Daoy (cell line): Measurements from ENCODE around the gene TFF2. TPM values are rescaled to one million over a fixed set of nuclear protein-coding genes. Genes with fewer than 3 reads are reported as not detected.

Experiments used
- DNase-seq: peaks from one replicate; pipeline ENCODE4 v3.0.0-alpha.2; 2015; ENCODE audit warnings: low read depth
- total RNA-seq: library from RNA; depleted of rRNA; stranded (reverse); fragments of >200 nt; shearing (Covaris generic); gene quantifications from 2 replicates; pipeline ENCODE4 v1.2.3, GENCODE V29; 2014; rRNA removed

Gene TFF2
- total RNA-seq, 1 experiment from 2014 or later: not detected

DNA sequence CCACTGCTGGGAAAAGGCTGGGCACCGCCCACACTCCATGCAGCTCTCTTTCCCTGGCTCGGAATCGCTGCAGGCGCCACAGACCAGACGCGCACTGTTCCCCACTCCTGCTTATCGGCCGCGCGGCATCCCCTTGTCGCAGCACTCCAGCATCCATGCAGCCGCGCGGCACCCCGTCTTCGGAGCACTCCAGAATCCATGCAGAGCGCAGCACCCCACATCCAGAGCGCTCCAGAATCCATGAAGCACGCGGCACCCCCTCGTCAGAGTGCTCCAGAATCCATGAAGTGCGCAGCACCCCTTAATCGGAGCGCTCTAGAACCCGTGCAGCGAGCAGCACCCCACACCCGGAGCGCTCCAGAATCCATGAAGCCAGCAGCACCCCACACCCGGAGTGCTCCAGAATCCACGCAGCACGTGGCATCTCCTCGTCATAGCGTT lies 45.1 kb downstream of the TFF2 start:
- no peak for DNase-seq

DNA sequence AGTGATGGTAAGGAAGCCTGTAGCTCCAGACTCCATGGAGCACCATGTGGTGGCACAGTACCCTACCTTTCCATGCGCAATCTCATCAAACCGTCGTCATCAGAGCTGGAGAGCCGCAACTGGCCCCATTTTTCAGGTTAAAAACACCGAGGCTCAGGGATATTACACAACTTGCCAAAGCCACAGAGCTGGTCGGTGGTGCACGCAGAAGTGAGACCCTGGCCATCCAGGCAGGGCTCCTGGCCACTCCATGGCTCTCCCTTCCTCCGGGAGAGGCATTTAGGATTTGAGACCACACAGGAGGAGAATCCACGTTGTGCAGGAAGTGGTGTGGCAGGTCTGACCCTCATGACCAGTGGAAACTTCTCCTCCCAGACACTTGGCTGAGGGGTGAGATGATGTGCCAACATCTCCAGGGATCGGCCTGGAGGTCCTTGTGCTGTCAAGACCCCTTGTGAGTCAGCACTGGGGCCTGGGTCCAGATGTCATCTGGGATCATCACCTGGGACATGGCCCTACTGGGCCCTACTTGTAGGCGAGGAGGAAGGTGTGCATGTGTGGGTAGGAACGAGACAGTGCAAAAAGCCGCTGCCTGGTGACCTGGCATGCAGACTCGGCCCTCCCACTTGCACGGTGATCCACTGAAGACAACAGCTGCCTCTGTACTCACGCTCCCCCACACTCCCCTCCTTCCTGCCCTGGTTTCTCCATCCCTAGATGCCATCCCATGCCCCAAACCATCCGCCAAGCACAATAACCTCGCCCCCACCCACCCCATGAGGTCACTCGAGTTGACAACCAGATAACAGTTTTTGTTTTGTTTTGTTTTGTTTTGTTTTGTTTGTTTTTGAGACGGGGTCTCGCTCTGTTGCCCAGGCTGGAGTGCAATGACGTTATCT lies 46.0 kb downstream of the TFF2 start:
- DNase-seq: no peak

DNA sequence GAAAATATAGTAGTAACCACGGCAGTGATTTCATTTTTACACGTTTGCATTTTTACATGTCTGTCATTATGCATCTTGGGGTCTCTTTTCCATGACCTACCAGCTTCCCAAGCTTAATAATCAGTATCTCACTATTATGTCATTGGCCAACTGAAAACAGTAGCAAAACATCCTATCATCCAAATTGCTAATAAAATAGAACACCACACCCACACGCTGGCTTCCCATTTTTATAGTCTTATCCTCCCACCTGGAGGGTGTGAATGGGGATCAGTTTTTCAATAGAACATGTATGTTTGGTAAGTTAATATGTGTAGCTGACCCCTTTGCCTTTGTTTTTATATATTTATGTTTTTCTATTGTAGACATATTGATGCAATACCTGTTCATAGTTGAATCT lies 47.4 kb downstream of the TFF2 start:
- no peak for DNase-seq

DNA sequence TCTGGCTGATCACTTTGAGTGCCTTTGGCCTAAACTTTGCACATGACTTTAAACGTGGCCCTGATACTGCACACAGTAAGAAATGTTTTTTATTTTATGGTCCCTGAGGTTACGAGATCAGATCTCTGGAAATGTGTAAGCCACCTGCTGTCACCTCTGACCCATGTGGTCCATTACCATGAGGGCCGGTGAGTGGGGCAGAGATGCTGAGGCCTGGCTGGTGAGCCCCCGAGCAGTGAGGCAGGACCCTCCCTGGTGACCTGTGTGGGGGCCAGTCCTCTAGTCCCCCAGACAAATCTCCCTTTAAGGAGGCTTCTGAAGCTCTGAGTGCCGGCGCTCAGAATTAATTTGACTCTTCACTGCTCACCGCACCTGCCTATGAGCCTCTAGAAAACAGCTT lies 48.0 kb downstream of the TFF2 start:
- no peak for DNase-seq

DNA sequence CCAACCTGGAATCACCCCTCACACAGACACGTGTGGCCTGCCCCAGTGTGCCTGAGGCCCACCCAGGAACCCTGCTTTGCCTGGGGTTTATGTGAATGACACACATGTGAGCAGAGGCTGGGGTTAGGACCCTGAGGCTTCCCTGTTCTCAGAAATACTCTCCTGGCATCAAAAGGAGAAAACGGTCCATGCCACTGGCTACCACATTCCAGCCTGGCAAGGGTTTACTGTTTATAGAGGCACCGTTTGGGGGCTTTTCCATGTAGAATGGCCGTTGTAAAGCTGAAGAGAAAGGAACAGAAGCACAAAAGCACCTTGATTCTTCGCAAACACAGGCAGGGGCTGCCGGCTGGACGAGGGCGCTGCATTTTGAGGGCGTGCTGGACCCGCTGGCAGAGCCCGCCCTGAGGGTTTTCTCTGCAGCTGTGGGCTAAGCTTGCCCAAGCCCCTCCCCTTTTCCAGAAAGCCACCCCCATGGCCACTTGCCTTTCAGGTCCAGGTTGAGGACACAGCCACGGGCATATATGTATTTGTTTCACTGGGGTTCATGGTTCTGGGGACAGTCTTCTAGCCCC lies 48.6 kb downstream of the TFF2 start:
- DNase-seq: no peak

DNA sequence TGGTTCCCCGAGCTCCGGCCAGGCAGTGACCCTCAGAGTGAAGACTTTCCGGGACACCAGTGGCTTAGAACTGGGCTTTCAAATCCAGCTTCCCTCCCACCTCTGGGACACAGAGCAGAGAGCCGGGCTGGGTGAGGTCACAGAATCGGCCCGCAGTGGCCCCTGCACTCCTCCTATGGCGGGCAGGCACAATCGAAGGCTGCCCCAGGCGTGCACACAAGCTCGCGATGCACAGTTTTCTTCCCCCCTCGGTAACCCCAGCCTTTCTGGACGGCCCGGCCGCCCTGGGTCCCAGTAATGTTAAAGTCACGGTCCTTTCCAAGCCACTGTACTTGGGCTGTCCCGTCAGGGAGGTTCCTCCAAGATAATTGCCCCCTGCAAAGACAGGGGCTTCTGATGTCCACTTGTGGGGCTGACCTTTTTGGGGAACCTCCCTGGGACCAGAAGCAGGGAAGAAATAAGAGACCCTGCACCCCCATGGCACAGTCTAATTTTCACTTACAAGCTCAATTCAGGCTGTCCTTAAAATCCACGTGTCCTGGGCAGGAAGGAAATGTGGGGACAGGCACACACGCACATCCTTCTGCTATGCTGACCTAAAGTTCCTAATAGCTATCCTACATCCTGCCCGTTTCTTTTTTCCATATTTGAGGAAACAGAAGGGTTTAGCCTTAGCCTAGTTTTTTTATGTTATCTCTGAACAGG lies 49.3 kb downstream of the TFF2 start:
- no peak for DNase-seq

DNA sequence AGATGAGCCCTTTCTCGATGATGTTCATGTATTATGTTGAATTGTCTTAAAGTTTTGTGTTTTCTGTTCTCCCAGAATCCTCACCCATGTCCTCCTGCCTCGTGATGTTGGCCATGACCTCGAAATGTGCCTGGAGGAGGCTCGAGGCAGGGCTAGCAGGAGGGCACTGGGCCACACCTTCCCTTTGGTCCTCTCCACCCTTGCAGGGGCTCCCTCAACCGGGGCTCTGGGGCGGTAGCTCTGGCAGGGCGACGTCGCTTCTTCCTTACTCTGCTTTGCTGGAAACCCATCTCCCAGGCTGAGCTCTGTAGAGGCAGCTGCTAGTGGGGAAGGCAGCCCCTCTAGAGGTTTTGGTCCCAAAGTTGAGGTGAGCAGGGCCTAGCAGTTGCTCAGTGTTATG lies 49.8 kb downstream of the TFF2 start:
- DNase-seq: no peak

DNA sequence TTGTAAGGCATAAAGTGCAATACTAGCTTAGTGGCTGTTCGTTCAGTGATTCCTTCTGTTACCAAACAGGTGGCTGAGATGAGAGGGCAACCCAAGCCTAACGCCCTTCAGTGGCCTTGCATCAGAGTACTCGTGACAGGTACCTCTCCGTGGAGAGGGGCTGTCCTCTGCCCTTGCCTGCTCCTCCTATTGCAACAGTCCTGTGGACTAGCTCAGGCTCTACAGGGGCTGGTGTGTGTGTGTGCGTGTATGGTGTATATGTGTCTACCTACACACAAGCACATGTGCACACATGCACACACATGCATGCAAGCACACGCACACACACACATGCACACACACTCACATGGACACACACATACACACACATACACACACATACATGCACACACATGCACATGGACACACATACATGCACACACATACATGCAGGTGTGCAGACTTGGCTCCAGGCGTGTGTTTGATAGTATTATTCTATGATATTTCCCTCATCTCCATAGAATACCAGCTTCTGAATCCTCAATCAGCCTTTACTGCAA lies 50.7 kb downstream of the TFF2 start:
- DNase-seq: no peak

DNA sequence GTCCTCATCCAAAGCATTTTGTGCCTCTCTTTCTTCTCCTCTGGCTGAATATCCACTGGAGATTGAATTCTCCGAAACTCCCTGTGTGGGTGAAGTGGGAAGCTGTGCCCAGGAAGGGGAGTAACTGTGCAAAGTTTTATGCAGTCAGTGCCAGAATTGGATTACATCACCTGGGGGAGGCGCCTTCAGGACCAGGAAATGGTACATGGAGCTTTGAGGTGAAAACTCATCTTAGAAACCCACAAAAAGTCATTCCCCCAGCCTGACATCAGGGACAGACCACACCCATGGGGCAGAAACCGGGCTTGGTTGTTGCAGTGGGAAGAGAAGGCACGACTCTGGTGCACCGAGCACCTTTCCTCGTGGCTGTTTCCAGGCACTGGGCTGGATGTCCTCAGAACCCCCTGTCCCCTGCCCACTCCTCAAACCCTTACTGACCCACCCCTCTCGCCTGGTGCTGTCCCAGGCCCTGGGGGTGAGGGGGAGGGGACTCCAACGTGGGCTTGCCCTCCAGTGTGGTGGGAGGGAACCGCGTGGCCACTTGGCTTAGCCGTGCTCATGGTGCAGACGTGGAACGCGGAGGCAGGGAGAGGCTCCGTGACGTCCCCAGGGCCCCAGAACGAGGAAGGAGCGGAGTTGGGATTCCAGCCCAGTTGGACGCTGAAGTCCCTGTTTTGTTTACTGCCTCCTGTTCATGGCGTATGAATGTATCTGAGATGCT lies 51.3 kb downstream of the TFF2 start:
- peak; percentile 72 for DNase-seq

DNA sequence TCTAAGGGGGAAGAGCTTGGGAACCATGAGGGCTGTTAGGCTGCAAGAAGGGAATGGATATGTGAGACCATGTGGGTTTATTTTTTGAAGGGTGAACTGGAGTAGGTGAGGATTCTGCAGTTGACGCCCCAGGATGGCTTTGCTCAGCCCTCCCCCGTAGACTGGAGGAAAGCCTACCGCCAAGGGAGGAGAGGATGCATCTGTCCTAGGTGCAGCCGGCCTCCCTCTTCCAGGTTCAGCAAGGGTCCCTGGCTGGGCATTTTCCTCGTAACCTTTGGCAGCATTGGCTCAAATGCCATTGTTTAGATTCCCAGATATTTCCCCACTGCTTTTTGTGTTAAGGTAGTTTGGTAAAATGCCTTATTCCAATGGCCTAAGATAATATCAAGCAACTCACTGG lies 52.1 kb downstream of the TFF2 start:
- DNase-seq: no peak

DNA sequence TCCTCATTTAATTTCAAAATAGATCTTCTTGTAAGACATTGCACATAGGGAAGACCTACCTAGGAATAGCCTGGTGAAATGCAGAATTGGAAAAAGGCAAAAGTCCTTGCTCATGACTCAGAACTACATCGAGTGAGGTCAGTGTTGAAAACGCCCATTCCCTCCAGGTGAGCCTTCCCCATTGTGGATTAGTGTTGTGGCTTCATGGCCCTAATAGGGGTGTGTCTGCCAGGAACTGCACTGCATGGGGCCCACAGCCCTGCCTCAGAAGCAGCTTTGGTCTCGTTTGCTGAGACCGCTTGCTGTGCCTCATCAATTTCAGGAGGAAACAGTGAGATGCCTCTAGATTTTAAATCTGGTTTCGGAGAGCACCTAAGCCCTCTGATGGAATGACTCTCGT lies 52.6 kb downstream of the TFF2 start:
- DNase-seq: no peak

DNA sequence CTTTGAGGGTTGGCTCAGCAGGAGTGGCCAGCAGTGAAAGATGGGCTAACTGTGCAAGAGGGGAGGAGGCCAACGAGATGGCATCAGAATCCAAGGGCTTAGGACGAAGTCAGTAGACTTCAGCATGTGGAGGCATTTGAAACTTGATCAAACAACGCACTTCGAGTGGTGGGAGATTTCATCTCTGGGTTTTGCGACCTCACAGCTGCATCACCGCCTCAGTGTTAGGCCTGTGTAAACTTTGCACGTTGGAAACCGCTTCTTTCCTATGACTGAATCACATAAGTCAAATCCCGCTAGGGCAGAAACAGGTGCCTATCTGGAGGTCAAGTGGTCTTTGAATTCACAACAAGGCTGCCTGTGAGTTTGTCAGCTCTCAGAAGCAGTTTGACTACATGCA lies 53.4 kb downstream of the TFF2 start:
- DNase-seq: no peak

DNA sequence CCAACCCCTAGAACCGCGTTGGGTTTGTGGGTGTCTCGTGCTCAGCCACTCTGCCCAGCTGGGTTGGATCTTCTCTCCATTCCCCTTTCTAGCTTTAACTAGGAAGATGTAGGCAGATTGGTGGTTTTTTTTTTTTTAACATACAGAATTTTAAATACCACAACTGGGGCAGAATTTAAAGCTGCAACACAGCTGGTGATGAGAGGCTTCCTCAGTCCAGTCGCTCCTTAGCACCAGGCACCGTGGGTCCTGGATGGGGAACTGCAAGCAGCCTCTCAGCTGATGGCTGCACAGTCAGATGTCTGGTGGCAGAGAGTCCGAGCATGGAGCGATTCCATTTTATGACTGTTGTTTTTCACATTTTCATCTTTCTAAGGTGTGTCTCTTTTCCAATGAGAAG lies 54.3 kb downstream of the TFF2 start:
- no peak for DNase-seq

Other genes with a start within 250 kb of the TFF2 start
- gene ABCG1, start 131.9 kb downstream of the TFF2 start, total RNA-seq: 0.51 TPM in 2 replicates
- gene TFF3, start 35.6 kb downstream of the TFF2 start, total RNA-seq: 2.4 and 3.4 TPM in 2 replicates
- gene TFF1, start 15.5 kb upstream of the TFF2 start, total RNA-seq: not detected in 2 replicates
- gene TMPRSS3, start 45.1 kb upstream of the TFF2 start, total RNA-seq: 8.7 TPM in 1 of 2 replicates, not detected in the other
- 0.18 TPM in 1 of 2 replicates, not detected in the other for gene UBASH3A, start 52.9 kb upstream of the TFF2 start, total RNA-seq
- gene RSPH1, start 145.2 kb upstream of the TFF2 start, total RNA-seq: 0.23 and 0.80 TPM in 2 replicates
- 10.9 and 23.2 TPM in 2 replicates for gene SLC37A1, start 162.9 kb upstream of the TFF2 start, total RNA-seq